HG02970 (cell line): ENCODE results near the gene AK3.

Source experiments
- ATAC-seq: cut with Tn5 transposase; IDR thresholded peaks from one replicate; pipeline ENCODE4 v1.9.1; 2021; ENCODE audit warnings: mild to moderate bottlenecking, moderate library complexity, moderate number of reproducible peaks; ENCODE audit not compliant: unreplicated experiment, low FRiP score

AK3 gene

GRCh38 chr9:4750023-4750673, 9.1 kb upstream of the AK3 start:
- ATAC-seq, result no peak

GRCh38 chr9:4748612-4749011, 7.6 kb upstream of the AK3 start:
- no peak for ATAC-seq

GRCh38 chr9:4746278-4747030, 5.5 kb upstream of the AK3 start:
- ATAC-seq, result no peak

GRCh38 chr9:4743131-4743875, 2.3 kb upstream of the AK3 start:
- ATAC-seq, result no peak

GRCh38 chr9:4742246-4742645, 1.2 kb upstream of the AK3 start:
- ATAC-seq, result no peak

GRCh38 chr9:4741365-4742089, 525 bp upstream of the AK3 start:
- ATAC-seq, result no peak

GRCh38 chr9:4740388-4740637, 689 bp downstream of the AK3 start:
- ATAC-seq, result no peak

GRCh38 chr9:4739587-4740387, 1.2 kb downstream of the AK3 start:
- no peak for ATAC-seq

GRCh38 chr9:4738866-4739586, 2.0 kb downstream of the AK3 start:
- no peak for ATAC-seq

GRCh38 chr9:4734150-4734549, 6.9 kb downstream of the AK3 start:
- ATAC-seq, result no peak

GRCh38 chr9:4732890-4733289, 8.1 kb downstream of the AK3 start:
- ATAC-seq, result no peak

GRCh38 chr9:4727593-4727992, 13.4 kb downstream of the AK3 start:
- ATAC-seq, result no peak

- no peak for ATAC-seq
Observed at GRCh38 chr9:4725706-4726442, 15.1 kb downstream of the AK3 start.

- ATAC-seq, result no peak
Observed at GRCh38 chr9:4721736-4722135, 19.3 kb downstream of the AK3 start.

- no peak for ATAC-seq
Observed at GRCh38 chr9:4718911-4719310, 22.1 kb downstream of the AK3 start.

GRCh38 chr9:4717815-4718214, 23.2 kb downstream of the AK3 start:
- ATAC-seq, result no peak

- no peak for ATAC-seq
Observed at GRCh38 chr9:4716163-4716562, 24.8 kb downstream of the AK3 start.

- no peak for ATAC-seq
Observed at GRCh38 chr9:4714266-4715016, 26.6 kb downstream of the AK3 start.
